K562 (cell line): Measurements from ENCODE around the gene NUP133. TPM values are rescaled to one million over a fixed set of nuclear protein-coding genes. Genes with fewer than 3 reads are reported as not detected.

Experiments
- ATAC-seq: fragments of 200-7000 bp; cut with Tn5 transposase; 3 replicates; pipeline ENCODE4 v1.9.1; 2020; ENCODE audit warnings: moderate library complexity
- BruUV-seq: library from RNA; stranded (reverse); fragments of 400-500 nt; replicated peaks from 2 replicates; lab custom pipeline; 2021; lab: Mats Ljungman, UMichigan
- CTCF ChIA-PET: fragments of 300-600 bp; formaldehyde crosslinking; extraction: SDS; loops from one replicate; lab custom pipeline; 2021; ENCODE audit warnings: low intra/inter-chr PET ratio; lab: Yijun Ruan, JAX
- POLR2A ChIA-PET: fragments of 300-600, 350-650 bp; sonication (Branson Sonifier 250); formaldehyde crosslinking; extraction: SDS; loops from one replicate; lab custom pipeline; 2021; ENCODE audit warnings: antibody characterized with exemption, inconsistent platforms; lab: Yijun Ruan, JAX
- DNase-seq, 4 experiments: peaks; one replicate each; pipeline versions ENCODE4 v3.0.0 to v3.0.0-alpha.2; 2011 to 2018; ENCODE audit warnings: low spot score in 3 of 4, mixed read lengths in 3 of 4; ENCODE audit errors: extremely low read depth in 1 of 4
- FAIRE-seq: peaks from 2 replicates; lab custom pipeline; 2011; peaks lifted over from hg19 to GRCh38; lab: Jason Lieb, UNC
- H2AFZ ChIP-seq: 2 replicates; pipeline ENCODE4 v1.6.0; 2011; ENCODE audit warnings: low read depth, low read length, control low read depth, inconsistent platforms
- H3K27ac ChIP-seq: fragments of 200-600 bp; 3 replicates; pipeline ENCODE4 v1.8.0; 2011; ENCODE audit warnings: low read depth, mild to moderate bottlenecking, control low read depth, inconsistent platforms, low read length, moderate library complexity, mixed read lengths; ENCODE audit errors: extremely low read depth
- H3K27me3 ChIP-seq, 2 experiments: fragments of 300-600 bp in 1 of 2; 2 replicates in 1 of 2; 3 replicates in 1 of 2; pipeline versions ENCODE4 v1.6.0 to v1.8.0; 2011; ENCODE audit warnings: inconsistent platforms in 2 of 2, low read length in 2 of 2, mild to moderate bottlenecking in 1 of 2, mixed read lengths in 1 of 2, moderate library complexity in 1 of 2; ENCODE audit not compliant: control insufficient read depth in 2 of 2, insufficient read depth in 2 of 2
- H3K36me3 ChIP-seq: fragments of 300-600 bp; 3 replicates; pipeline ENCODE4 v1.8.0; 2011; ENCODE audit warnings: mild to moderate bottlenecking, low read length, inconsistent platforms; ENCODE audit not compliant: control insufficient read depth, insufficient read depth
- H3K4me1 ChIP-seq, 2 experiments: fragments of 200-600 bp in 1 of 2; replicated peaks in 1 of 2; 2 replicates in 1 of 2; 3 replicates in 1 of 2; pipeline versions ENCODE4 v1.5.1 to v1.8.0; 2011; ENCODE audit warnings: inconsistent platforms in 2 of 2, low read length in 2 of 2, mild to moderate bottlenecking in 1 of 2, mixed read lengths in 1 of 2, moderate library complexity in 1 of 2; ENCODE audit not compliant: control insufficient read depth in 2 of 2, insufficient read depth in 2 of 2
- H3K4me2 ChIP-seq: 2 replicates; pipeline ENCODE4 v1.6.1; 2011; ENCODE audit warnings: low read length, control low read depth, inconsistent platforms, mixed read lengths; ENCODE audit not compliant: insufficient read depth
- H3K4me3 ChIP-seq: fragments of 200-600 bp; sonication (generic), shearing (Covaris generic); 2 replicates; pipeline ENCODE4 v1.5.1; 2016; ENCODE audit warnings: control low read depth, inconsistent platforms
- H3K79me2 ChIP-seq: fragments of 200-600 bp; 3 replicates; pipeline ENCODE4 v1.8.0; 2011; ENCODE audit warnings: low read length, inconsistent platforms; ENCODE audit not compliant: control insufficient read depth, insufficient read depth
- H3K9ac ChIP-seq, 2 experiments: 2 replicates each; pipeline versions ENCODE4 v1.6.0 to v1.6.1; 2011; ENCODE audit warnings: low read depth in 2 of 2, low read length in 2 of 2, control low read depth in 1 of 2, inconsistent platforms in 1 of 2, mild to moderate bottlenecking in 1 of 2, mixed read lengths in 1 of 2; ENCODE audit not compliant: insufficient read depth in 1 of 2
- H3K9me1 ChIP-seq: one replicate; pipeline ENCODE4 v1.6.0; 2011; ENCODE audit warnings: inconsistent platforms, mild to moderate bottlenecking, low read length, moderate library complexity; ENCODE audit not compliant: control insufficient read depth, insufficient read depth
- H3K9me3 ChIP-seq: replicated peaks from 2 replicates; pipeline ENCODE4 v1.5.1; 2011; ENCODE audit warnings: low read depth, low read length, inconsistent platforms; ENCODE audit not compliant: control insufficient read depth, insufficient read depth
- H4K20me1 ChIP-seq: replicated peaks from 2 replicates; pipeline ENCODE4 v1.6.1; 2011; ENCODE audit warnings: low read length, inconsistent platforms, mixed read lengths; ENCODE audit not compliant: control insufficient read depth, insufficient read depth
- FUS ChIP-seq: fragments of 200-400 bp; formaldehyde crosslinking; optimal IDR thresholded peaks from 2 replicates; pipeline ENCODE3; 2017; ENCODE audit warnings: low read depth, low read length
- GTF2E2 ChIP-seq: fragments of 200-800 bp; sonication (Bioruptor generic); IDR thresholded peaks from 2 replicates; pipeline ENCODE4 v1.6.1; 2016; ENCODE audit warnings: missing genetic modification characterization, missing compliant biosample characterization
- MTF1 ChIP-seq: fragments of 250-450 bp; sonication (Bioruptor Pico); IDR thresholded peaks from 2 replicates; pipeline ENCODE4 v1.9.0; 2021; ENCODE audit warnings: moderate library complexity, mild to moderate bottlenecking, inconsistent platforms, borderline replicate concordance
- SRF ChIP-seq, 2 experiments: fragments of 250-450, 450-650 bp in 1 of 2; sonication (Bioruptor Pico) in 1 of 2; sonication (generic) in 1 of 2; formaldehyde crosslinking; IDR thresholded peaks; 2 replicates each; pipeline versions ENCODE4 v1.5.0 to v1.5.1; 2020 to 2022; ENCODE audit warnings: mild to moderate bottlenecking in 1 of 2, missing genetic modification reagents in 1 of 2
- TAL1 ChIP-seq: fragments of 450-650 bp; IDR thresholded peaks from 2 replicates; pipeline ENCODE4 v1.6.1; 2016; ENCODE audit warnings: mild to moderate bottlenecking
- WGBS: fragments of 100-300 bp; shearing (Covaris generic); methylation state at CpG from one replicate; pipeline ENCODE4 v1.1.6; 2016; ENCODE audit warnings: low coverage, mixed read lengths; ENCODE audit not compliant: insufficient coverage; ENCODE audit errors: missing lambda C conversion rate; 5-methylcytosine and 5-hydroxymethylcytosine counted together
- in situ Hi-C: fragments of 300-500 bp; cut with MboI; formaldehyde crosslinking; loops from 4 replicates; pipeline ENCODE4 v1.15.0; 2018; ENCODE audit warnings: inconsistent platforms, mixed read lengths
- intact Hi-C: fragments of 100-400 bp; cut with micrococcal nuclease; formaldehyde crosslinking; loops from 2 replicates; pipeline ENCODE4 v1.14.2; 2022
- polyA plus RNA-seq, 8 experiments: library from polyadenylated mRNA; depleted of rRNA in 4 of 8; stranded (reverse) in 5 of 8; unstranded in 3 of 8; fragments of >200 nt; fragmentation: Nextera tagmentation in 2 of 8; fragmentation: Illumina TruSeq in 1 of 8; extraction: Ambion mirVana in 2 of 8; extraction: Trizol in 1 of 8; gene quantifications; 2 replicates each; pipeline versions ENCODE4 v1.2.1 to v1.2.3, GENCODE V29; 2011 to 2014; ENCODE audit warnings: inconsistent platforms in 1 of 8, missing spikeins in 1 of 8
- total RNA-seq, 7 experiments: library from RNA; depleted of rRNA in 6 of 7; stranded (reverse); fragments of >200 nt in 6 of 7; fragmentation: Illumina TruSeq in 2 of 7; extraction: Trizol in 2 of 7; gene quantifications; 2 replicates each; pipeline versions ENCODE4 v1.2.1 to v1.2.3, GENCODE V29; 2011 to 2021; ENCODE audit warnings: low replicate concordance in 1 of 7

NUP133 gene
- total and polyA plus RNA-seq, 9 of the 15 experiments (the other 6 are each of a cell fraction or from before 2014, with no cell fraction given), result 21.7 to 85.1 (median 61.3) TPM

GRCh38 chr1:229448845-229449244 is 59.3 kb downstream of the NUP133 start:
- H3K4me3 ChIP-seq, result no peak overlapping the region
- no peaks in the 10 kb centered on the region for H3K9me1 ChIP-seq
- ATAC-seq (peak; percentile 12; the same call in 1 of the 3 replicates), FAIRE-seq (no peak)
- H3K79me2 ChIP-seq, result no peaks in the 10 kb centered on the region
- H3K4me1 ChIP-seq, result peaks cover 0 to 8% of the 10 kb centered on the region in 2 experiments; a peak in 2 of 5 replicates
- 86% methylated on average over 2 of the region's 2 CpGs for WGBS
- no peaks in the 10 kb centered on the region for H3K9me3 ChIP-seq
- TF ChIP-seq MTF1, result 0 out of 2 replicates have a peak, but pooled peaks have one; percentile 2
- no peak for TF ChIP-seq TAL1
- TF ChIP-seq, all 486 proteins: peak for 1
- Histone ChIP-seq H3K36me3 (peaks cover 67% of the 10 kb centered on the region), H2AFZ (no peak overlapping the region), H3K27me3 (no peaks in the 10 kb centered on the region), H3K27ac (0 out of 3 replicates have a peak overlapping the region, but pooled peaks have one; percentile 39), H3K9ac (no peak overlapping the region), H4K20me1 (no peaks in the 10 kb centered on the region), H3K4me2 (no peak overlapping the region)
- POLR2A ChIA-PET, result interaction anchor here (0.5 to 1.0 kb wide), 2 partner anchors 18 to 130 kb away, joined by 3 to 4 read pairs; no protein-coding TSS in a partner anchor
- BruUV-seq, result no TSS peak
- DNase-seq, result no peak
- in situ Hi-C loops (no loop called here), intact Hi-C loops (no loop called here)
- CTCF ChIA-PET, result no interaction called here

GRCh38 chr1:229448354-229448753 is 59.8 kb downstream of the NUP133 start:
- Histone ChIP-seq H3K4me3 (no peak overlapping the region), H2AFZ (no peak overlapping the region), H3K27me3 (no peaks in the 10 kb centered on the region), H4K20me1 (no peaks in the 10 kb centered on the region), H3K9ac (no peak overlapping the region), H3K27ac (peak overlapping the region; percentile 39; the same call in 1 of the 3 replicates), H3K9me3 (no peaks in the 10 kb centered on the region), H3K4me1 (peaks cover 0 to 8% of the 10 kb centered on the region in 2 experiments; a peak in 2 of 5 replicates), H3K9me1 (no peaks in the 10 kb centered on the region), H3K79me2 (no peaks in the 10 kb centered on the region), H3K4me2 (no peak overlapping the region), H3K36me3 (peaks cover 63% of the 10 kb centered on the region)
- in situ Hi-C loops, result no loop called here
- intact Hi-C loops, result no loop called here
- no peak for DNase-seq
- ChIA-PET CTCF (no interaction called here), POLR2A (interaction anchor here (1.0 kb wide), 1 partner anchor 131 kb away, joined by 4 read pairs; no protein-coding TSS in a partner anchor)
- FAIRE-seq, result no peak
- ATAC-seq, result no peak
- TF ChIP-seq FUS (no peak), GTF2E2 (tag) (peak; percentile 45; the same call in 1 of the 2 replicates), SRF (CRISPR knock-in tag; IDR thresholded peaks at IDR 0.05) (peak in 1 of 2 experiments; percentile 7; a peak in 1 of 4 replicates)
- BruUV-seq, result no TSS peak
- 90% methylated on average over 7 of the region's 7 CpGs for WGBS
